ENCODE measurements around the gene SMCO4. TPM values are rescaled to one million over a fixed set of nuclear protein-coding genes. Genes with fewer than 3 reads are reported as not detected.

Gene SMCO4
- total RNA-seq, 2 donors from 2014 or later, result 4.6 to 27.5 TPM

GRCh38 chr11:93478841-93479240 is 64.3 kb downstream of the SMCO4 start:
- no peaks in the 10 kb centered on the region for H3K36me3 ChIP-seq (replicated peaks in 1 of 2; ENCODE audit: insufficient read depth in 1 of 2, low read depth in 2 of 2)
- ATAC-seq (no peak), DNase-seq (no peak)
- 90 to 96% methylated on average over 18 of the region's 19 CpGs for WGBS, 2 donors
- no peak overlapping the region for H3K27ac ChIP-seq
- TF ChIP-seq CTCF (IDR thresholded peaks at IDR 0.05), result no peak
- H3K4me1 ChIP-seq, result peaks cover 9% of the 10 kb centered on the region
- no peaks in the 10 kb centered on the region for H3K9me3 ChIP-seq
- no peak overlapping the region for H3K4me3 ChIP-seq
- H3K27me3 ChIP-seq, result no peaks in the 10 kb centered on the region
- intact Hi-C loops (cut with DNase I), result no loop called here

GRCh38 chr11:93477684-93478234 is 65.4 kb downstream of the SMCO4 start:
- TF ChIP-seq CTCF (IDR thresholded peaks at IDR 0.05), result no peak
- no peak for TF ChIP-seq POLR2A (IDR thresholded peaks at IDR 0.05)
- intact Hi-C loops (cut with DNase I), result no loop called here

GRCh38 chr11:93476796-93477195 is 66.4 kb downstream of the SMCO4 start:
- intact Hi-C loops (cut with DNase I), result no loop called here
- 69 to 82% methylated on average over 3 of the region's 3 CpGs for WGBS, 2 donors
- H3K9me3 ChIP-seq, result no peaks in the 10 kb centered on the region
- no peaks in the 10 kb centered on the region for H3K27me3 ChIP-seq
- ATAC-seq (no peak), DNase-seq (no peak)
- no peak overlapping the region for H3K4me3 ChIP-seq
- TF ChIP-seq POLR2A (IDR thresholded peaks at IDR 0.05) (no peak), CTCF (IDR thresholded peaks at IDR 0.05) (no peak)
- no peak overlapping the region for H3K27ac ChIP-seq
- peaks cover 9% of the 10 kb centered on the region for H3K4me1 ChIP-seq
- H3K36me3 ChIP-seq (replicated peaks in 1 of 2; ENCODE audit: insufficient read depth in 1 of 2, low read depth in 2 of 2), result no peaks in the 10 kb centered on the region

More at GRCh38 chr11:93477684-93478234, 65.4 kb downstream of the SMCO4 start:
- no peaks in the 10 kb centered on the region for H3K9me3 ChIP-seq
- peaks cover 9% of the 10 kb centered on the region for H3K4me1 ChIP-seq
- DNase-seq, result no peak
- H3K27ac ChIP-seq, result no peak overlapping the region
- no peaks in the 10 kb centered on the region for H3K27me3 ChIP-seq
- no peak overlapping the region for H3K4me3 ChIP-seq
- H3K36me3 ChIP-seq (replicated peaks in 1 of 2; ENCODE audit: insufficient read depth in 1 of 2, low read depth in 2 of 2), result no peaks in the 10 kb centered on the region
- WGBS, 2 donors, result 86 to 90% methylated on average over 11 of the region's 11 CpGs
- no peak for ATAC-seq

GRCh38 chr11:93474123-93474522 is 69.1 kb downstream of the SMCO4 start:
- WGBS, 2 donors, result 83 to 95% methylated on average over 1 of the region's 1 CpG
- TF ChIP-seq POLR2A (IDR thresholded peaks at IDR 0.05) (no peak), CTCF (IDR thresholded peaks at IDR 0.05) (no peak)
- Histone ChIP-seq H3K27ac (no peak overlapping the region), H3K4me3 (no peak overlapping the region), H3K4me1 (no peaks in the 10 kb centered on the region), H3K27me3 (no peaks in the 10 kb centered on the region), H3K9me3 (no peaks in the 10 kb centered on the region), H3K36me3 (replicated peaks in 1 of 2; ENCODE audit: insufficient read depth in 1 of 2, low read depth in 2 of 2) (no peaks in the 10 kb centered on the region)
- ATAC-seq (no peak), DNase-seq (no peak)
- intact Hi-C loops (cut with DNase I), result no loop called here

- Histone ChIP-seq H3K9me3 (no peaks in the 10 kb centered on the region), H3K36me3 (replicated peaks in 1 of 2; ENCODE audit: insufficient read depth in 1 of 2, low read depth in 2 of 2) (no peaks in the 10 kb centered on the region), H3K27ac (no peak overlapping the region), H3K4me3 (no peak overlapping the region), H3K27me3 (no peaks in the 10 kb centered on the region), H3K4me1 (peaks cover 12% of the 10 kb centered on the region)
- peak; percentile 62 for ATAC-seq
- WGBS, 2 donors, result 38 to 52% methylated on average over 5 of the region's 5 CpGs
- no peak for TF ChIP-seq CTCF (IDR thresholded peaks at IDR 0.05)
- TF ChIP-seq POLR2A (IDR thresholded peaks at IDR 0.05), result no peak
- intact Hi-C loops (cut with DNase I), result no loop called here
- DNase-seq, result no peak
Observed at GRCh38 chr11:93468290-93468689, 74.9 kb downstream of the SMCO4 start.

All from body of pancreas (tissue), 4 donors.